Measurements from ENCODE around the gene SELPLG.
"Not testable (repeated sequence)": the region's sequence is repeated elsewhere in the genome, so short reads cannot be mapped to it uniquely, and the experiment has no call there.

The SELPLG gene

GRCh38 chr12:108638141-108638827, 4.6 kb upstream of the SELPLG start:
- DNase-seq (ENCODE audit: low read depth) = no peak

GRCh38 chr12:108637222-108637971, 3.7 kb upstream of the SELPLG start:
- no peak for DNase-seq (ENCODE audit: low read depth)

- DNase-seq (ENCODE audit: low read depth) = no peak
Measured at GRCh38 chr12:108635997-108636808, 2.5 kb upstream of the SELPLG start.

- DNase-seq (ENCODE audit: low read depth) = no peak
Measured at GRCh38 chr12:108635201-108635996, 1.7 kb upstream of the SELPLG start.

- DNase-seq (ENCODE audit: low read depth) = no peak
Measured at GRCh38 chr12:108634341-108634751, 652 bp upstream of the SELPLG start.

- DNase-seq (ENCODE audit: low read depth) = no peak
Measured at GRCh38 chr12:108633081-108633533, 587 bp downstream of the SELPLG start.

- not testable (repeated sequence) for DNase-seq (ENCODE audit: low read depth)
Measured at GRCh38 chr12:108631261-108631660, 2.4 kb downstream of the SELPLG start.

- DNase-seq (ENCODE audit: low read depth) = no peak
Measured at GRCh38 chr12:108630481-108631207, 3.0 kb downstream of the SELPLG start.

GRCh38 chr12:108629824-108630476, 3.7 kb downstream of the SELPLG start:
- DNase-seq (ENCODE audit: low read depth) = no peak

GRCh38 chr12:108629151-108629550, 4.5 kb downstream of the SELPLG start:
- no peak for DNase-seq (ENCODE audit: low read depth)

- no peak for DNase-seq (ENCODE audit: low read depth)
Measured at GRCh38 chr12:108627134-108627920, 6.4 kb downstream of the SELPLG start.

- DNase-seq (ENCODE audit: low read depth) = no peak
Measured at GRCh38 chr12:108625228-108625627, 8.5 kb downstream of the SELPLG start.

- no peak for DNase-seq (ENCODE audit: low read depth)
Measured at GRCh38 chr12:108623577-108623976, 10.1 kb downstream of the SELPLG start.

GRCh38 chr12:108622921-108623514, 10.7 kb downstream of the SELPLG start:
- DNase-seq (ENCODE audit: low read depth) = no peak

- no peak for DNase-seq (ENCODE audit: low read depth)
Measured at GRCh38 chr12:108622421-108622820, 11.3 kb downstream of the SELPLG start.

- DNase-seq (ENCODE audit: low read depth) = no peak
Measured at GRCh38 chr12:108621161-108621560, 12.5 kb downstream of the SELPLG start.

GRCh38 chr12:108620236-108620879, 13.3 kb downstream of the SELPLG start:
- no peak for DNase-seq (ENCODE audit: low read depth)

GRCh38 chr12:108619369-108620160, 14.1 kb downstream of the SELPLG start:
- no peak for DNase-seq (ENCODE audit: low read depth)

Measured in stimulated activated CD8-positive, alpha-beta memory T cell treated with anti-CD3 and anti-CD28 coated beads, Interleukin-12 subunit alpha, Interleukin-12 subunit beta, amount 100 ng/mL, for 4 hours (primary cell).